GM19035 (cell line): Measurements from ENCODE around the gene GRB2.
"Not testable (repeated sequence)": the region's sequence is repeated elsewhere in the genome, so short reads cannot be mapped to it uniquely, and the experiment has no call there.

ENCODE experiments used
- ATAC-seq: cut with Tn5 transposase; IDR thresholded peaks from one replicate; pipeline ENCODE4 v1.9.1; 2021; ENCODE audit not compliant: unreplicated experiment

The GRB2 gene

GRCh38 chr17:75405365-75406221 lies at the start of gene GRB2:
TSS of gene GRB2 (minus strand) at chr17:75405678. CDS start at chr17:75393628, 12,050 bp downstream.
- peak; percentile 69 for ATAC-seq

- not testable (repeated sequence) for ATAC-seq
Observed at GRCh38 chr17:75454672-75455071, 49.2 kb upstream of the GRB2 start.

- no peak for ATAC-seq
Observed at GRCh38 chr17:75454193-75454592, 48.7 kb upstream of the GRB2 start.

GRCh38 chr17:75450270-75450669 lies 44.8 kb upstream of the GRB2 start:
- no peak for ATAC-seq

GRCh38 chr17:75447951-75448856 lies 42.7 kb upstream of the GRB2 start:
- ATAC-seq: no peak

GRCh38 chr17:75445896-75446295 lies 40.4 kb upstream of the GRB2 start:
- not testable (repeated sequence) for ATAC-seq

- no peak for ATAC-seq
Observed at GRCh38 chr17:75445296-75445695, 39.8 kb upstream of the GRB2 start.

GRCh38 chr17:75442168-75443103 lies 37.0 kb upstream of the GRB2 start:
- ATAC-seq: no peak

GRCh38 chr17:75440738-75441448 lies 35.4 kb upstream of the GRB2 start:
- ATAC-seq: no peak

- no peak for ATAC-seq
Observed at GRCh38 chr17:75439287-75439686, 33.8 kb upstream of the GRB2 start.

GRCh38 chr17:75437404-75437803 lies 31.9 kb upstream of the GRB2 start:
- ATAC-seq: not testable (repeated sequence)

GRCh38 chr17:75434433-75434832 lies 29.0 kb upstream of the GRB2 start:
- not testable (repeated sequence) for ATAC-seq

GRCh38 chr17:75433218-75433783 lies 27.8 kb upstream of the GRB2 start:
- no peak for ATAC-seq

GRCh38 chr17:75430159-75430974 lies 24.9 kb upstream of the GRB2 start:
- no peak for ATAC-seq

- ATAC-seq: no peak
Observed at GRCh38 chr17:75428543-75429469, 23.3 kb upstream of the GRB2 start.

GRCh38 chr17:75418531-75418930 lies 13.1 kb upstream of the GRB2 start:
- ATAC-seq: no peak

GRCh38 chr17:75417054-75417580 lies 11.6 kb upstream of the GRB2 start:
- no peak for ATAC-seq

GRCh38 chr17:75416006-75416405 lies 10.5 kb upstream of the GRB2 start:
- no peak for ATAC-seq
